GM21423 (cell line): ENCODE results near the gene FNBP1.

ENCODE experiments used
- ATAC-seq: cut with Tn5 transposase; IDR thresholded peaks from one replicate; pipeline ENCODE4 v1.9.1; 2021; ENCODE audit warnings: mild to moderate bottlenecking, moderate library complexity; ENCODE audit not compliant: unreplicated experiment

FNBP1 gene

GRCh38 chr9:129863059-129863690 is 179.8 kb downstream of the FNBP1 start:
- no peak for ATAC-seq

GRCh38 chr9:129861447-129861827 is 181.6 kb downstream of the FNBP1 start:
- no peak for ATAC-seq

- ATAC-seq, result no peak
These were observed 182.1 kb downstream of the FNBP1 start for GRCh38 chr9:129860653-129861446.

GRCh38 chr9:129858167-129858962 is 184.6 kb downstream of the FNBP1 start:
- ATAC-seq, result no peak

- ATAC-seq, result no peak
These were observed 185.8 kb downstream of the FNBP1 start for GRCh38 chr9:129857207-129857606.

- no peak for ATAC-seq
These were observed 188.3 kb downstream of the FNBP1 start for GRCh38 chr9:129854588-129855110.

- ATAC-seq, result no peak
These were observed 189.4 kb downstream of the FNBP1 start for GRCh38 chr9:129853614-129854013.

GRCh38 chr9:129852579-129852978 is 190.4 kb downstream of the FNBP1 start:
- ATAC-seq, result no peak

GRCh38 chr9:129851821-129852220 is 191.2 kb downstream of the FNBP1 start:
- ATAC-seq, result no peak

- ATAC-seq, result no peak
These were observed 192.0 kb downstream of the FNBP1 start for GRCh38 chr9:129850821-129851550.

GRCh38 chr9:129849901-129850300 is 193.1 kb downstream of the FNBP1 start:
- no peak for ATAC-seq

- ATAC-seq, result no peak
These were observed 194.1 kb downstream of the FNBP1 start for GRCh38 chr9:129848712-129849441.

- ATAC-seq, result no peak
These were observed 197.6 kb downstream of the FNBP1 start for GRCh38 chr9:129845373-129845772.

- no peak for ATAC-seq
These were observed 201.9 kb downstream of the FNBP1 start for GRCh38 chr9:129841071-129841470.

- ATAC-seq, result no peak
These were observed 203.0 kb downstream of the FNBP1 start for GRCh38 chr9:129840034-129840433.

GRCh38 chr9:129839324-129840023 is 203.5 kb downstream of the FNBP1 start:
- no peak for ATAC-seq

- no peak for ATAC-seq
These were observed 204.2 kb downstream of the FNBP1 start for GRCh38 chr9:129838707-129839259.
